Stimulated activated CD4-positive, alpha-beta T cell treated with anti-CD3 and anti-CD28 coated beads, Interleukin-12 subunit alpha, Interleukin-12 subunit beta, amount 100 ng/mL, for 4 hours (primary cell): Measurements from ENCODE around the gene TRPM3.

Experiments used
- DNase-seq: peaks from one replicate; pipeline ENCODE4 v3.0.0-alpha.2; 2020

The TRPM3 gene

GRCh38 chr9:70539526-70539925 is 581.9 kb downstream of the TRPM3 start:
- DNase-seq: no peak

- DNase-seq: no peak
Observed at GRCh38 chr9:70539001-70539400, 582.4 kb downstream of the TRPM3 start.

GRCh38 chr9:70537084-70537483 is 584.3 kb downstream of the TRPM3 start:
- DNase-seq: no peak

GRCh38 chr9:70535546-70536323 is 585.7 kb downstream of the TRPM3 start:
- DNase-seq: no peak

- no peak for DNase-seq
Observed at GRCh38 chr9:70534471-70534870, 587.0 kb downstream of the TRPM3 start.

- DNase-seq: no peak
Observed at GRCh38 chr9:70534061-70534460, 587.4 kb downstream of the TRPM3 start.

GRCh38 chr9:70533492-70533891 is 587.9 kb downstream of the TRPM3 start:
- DNase-seq: no peak

GRCh38 chr9:70532716-70533115 is 588.7 kb downstream of the TRPM3 start:
- no peak for DNase-seq

- no peak for DNase-seq
Observed at GRCh38 chr9:70531311-70531710, 590.1 kb downstream of the TRPM3 start.

GRCh38 chr9:70530716-70531115 is 590.7 kb downstream of the TRPM3 start:
- no peak for DNase-seq

GRCh38 chr9:70529833-70530232 is 591.6 kb downstream of the TRPM3 start:
- no peak for DNase-seq

- no peak for DNase-seq
Observed at GRCh38 chr9:70529377-70529776, 592.0 kb downstream of the TRPM3 start.

GRCh38 chr9:70526902-70527301 is 594.5 kb downstream of the TRPM3 start:
- DNase-seq: no peak

GRCh38 chr9:70525519-70525918 is 595.9 kb downstream of the TRPM3 start:
- DNase-seq: no peak

GRCh38 chr9:70519912-70520724 is 601.3 kb downstream of the TRPM3 start:
- DNase-seq: no peak

GRCh38 chr9:70517926-70518610 is 603.4 kb downstream of the TRPM3 start:
- no peak for DNase-seq

- DNase-seq: no peak
Observed at GRCh38 chr9:70514273-70514672, 607.1 kb downstream of the TRPM3 start.

GRCh38 chr9:70511858-70512257 is 609.6 kb downstream of the TRPM3 start:
- DNase-seq: no peak

- DNase-seq: peak; percentile 26
Observed at GRCh38 chr9:70510157-70510770, 611.2 kb downstream of the TRPM3 start.

GRCh38 chr9:70506159-70506558 is 615.3 kb downstream of the TRPM3 start:
- no peak for DNase-seq

GRCh38 chr9:70504834-70505233 is 616.6 kb downstream of the TRPM3 start:
- no peak for DNase-seq

GRCh38 chr9:70502690-70503089 is 618.7 kb downstream of the TRPM3 start:
- DNase-seq: no peak

GRCh38 chr9:70500793-70501192 is 620.6 kb downstream of the TRPM3 start:
- DNase-seq: no peak
